Activated T-cell treated with anti-CD3 and anti-CD28 coated beads for 4 hours (primary cell): ENCODE results near the gene MPV17L2.
A peak's percentile ranks its signal among the peaks of the same experiment; 100 is the strongest.

ENCODE experiments used
- DNase-seq: peaks from one replicate; pipeline ENCODE4 v3.0.0-alpha.2; 2020

MPV17L2 gene

GRCh38 chr19:18160971-18161635 is 31.9 kb upstream of the MPV17L2 start:
- peak; percentile 75 for DNase-seq

GRCh38 chr19:18161636-18162002 is 31.4 kb upstream of the MPV17L2 start:
- DNase-seq = no peak

- no peak for DNase-seq
Observed at GRCh38 chr19:18164072-18164471, 28.9 kb upstream of the MPV17L2 start.

DNA sequence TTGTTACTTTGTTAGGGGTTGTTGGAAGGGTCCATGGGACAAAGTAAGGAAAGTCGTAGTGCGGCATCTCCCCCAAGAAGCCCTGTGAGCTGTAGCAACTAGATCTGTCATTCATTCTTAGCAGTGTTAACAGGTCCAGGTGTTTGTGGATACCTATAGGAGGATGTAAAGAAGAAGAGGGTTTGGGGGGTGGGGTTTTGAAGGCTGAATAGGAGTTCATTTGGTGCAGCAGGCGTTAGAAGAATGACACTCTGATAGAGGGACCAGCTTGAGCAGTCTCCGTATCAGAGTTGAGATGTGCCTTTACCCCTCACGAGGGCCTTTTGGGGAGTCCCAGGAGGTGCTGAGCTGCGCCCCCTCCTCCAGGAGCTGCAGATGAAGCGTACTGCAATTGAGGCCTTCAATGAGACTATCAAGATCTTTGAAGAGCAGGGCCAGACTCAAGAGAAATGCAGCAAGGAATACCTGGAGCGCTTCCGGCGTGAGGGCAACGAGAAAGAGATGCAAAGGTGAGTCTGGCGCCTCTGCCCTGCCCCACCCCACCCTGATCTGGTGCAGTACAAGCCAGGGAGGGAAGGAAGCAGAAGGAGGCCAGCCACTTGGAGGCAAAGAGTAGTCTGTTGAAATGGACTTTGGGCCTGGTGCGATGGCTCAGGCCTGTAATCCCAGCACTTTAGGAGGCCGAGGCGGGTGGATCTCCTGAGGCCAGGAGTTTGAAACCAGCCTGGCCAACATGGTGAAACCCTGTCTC is 27.0 kb upstream of the MPV17L2 start:
- no peak for DNase-seq

- DNase-seq = no peak
Observed at GRCh38 chr19:18167011-18167410, 26.0 kb upstream of the MPV17L2 start.

DNA sequence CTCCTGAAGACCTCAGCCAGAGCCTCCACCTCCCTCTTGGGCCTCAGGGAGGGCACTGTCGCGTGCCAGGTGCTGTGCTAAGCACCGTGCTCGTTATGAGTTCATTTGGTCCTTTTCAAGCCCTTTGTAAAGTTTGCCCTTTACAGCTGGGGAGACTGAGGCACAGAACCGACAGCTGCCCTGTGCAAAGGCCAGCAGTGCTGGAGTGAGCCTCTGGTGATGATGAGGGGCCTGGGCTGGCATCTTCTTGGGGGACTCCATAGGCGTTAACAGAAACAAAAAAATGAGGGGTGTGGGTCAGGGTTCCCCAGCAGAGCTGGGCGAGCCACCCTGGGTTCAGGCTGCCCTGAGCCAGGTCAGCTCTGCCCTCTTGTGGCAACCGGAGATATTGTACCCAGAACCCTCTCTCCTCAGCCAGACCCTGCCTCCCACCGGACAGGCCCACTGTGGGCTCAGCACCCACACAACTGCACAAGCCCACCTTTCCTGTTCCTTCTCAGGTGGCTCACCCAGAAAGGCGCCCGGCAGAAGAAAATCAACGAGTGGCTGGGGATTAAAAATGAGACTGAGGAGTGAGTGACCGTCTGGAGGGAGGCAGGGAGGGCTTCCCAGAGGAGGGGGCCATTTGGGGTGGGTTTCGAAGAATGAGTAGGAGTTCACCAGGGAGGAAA is 24.9 kb upstream of the MPV17L2 start:
- peak; percentile 54 for DNase-seq

DNA sequence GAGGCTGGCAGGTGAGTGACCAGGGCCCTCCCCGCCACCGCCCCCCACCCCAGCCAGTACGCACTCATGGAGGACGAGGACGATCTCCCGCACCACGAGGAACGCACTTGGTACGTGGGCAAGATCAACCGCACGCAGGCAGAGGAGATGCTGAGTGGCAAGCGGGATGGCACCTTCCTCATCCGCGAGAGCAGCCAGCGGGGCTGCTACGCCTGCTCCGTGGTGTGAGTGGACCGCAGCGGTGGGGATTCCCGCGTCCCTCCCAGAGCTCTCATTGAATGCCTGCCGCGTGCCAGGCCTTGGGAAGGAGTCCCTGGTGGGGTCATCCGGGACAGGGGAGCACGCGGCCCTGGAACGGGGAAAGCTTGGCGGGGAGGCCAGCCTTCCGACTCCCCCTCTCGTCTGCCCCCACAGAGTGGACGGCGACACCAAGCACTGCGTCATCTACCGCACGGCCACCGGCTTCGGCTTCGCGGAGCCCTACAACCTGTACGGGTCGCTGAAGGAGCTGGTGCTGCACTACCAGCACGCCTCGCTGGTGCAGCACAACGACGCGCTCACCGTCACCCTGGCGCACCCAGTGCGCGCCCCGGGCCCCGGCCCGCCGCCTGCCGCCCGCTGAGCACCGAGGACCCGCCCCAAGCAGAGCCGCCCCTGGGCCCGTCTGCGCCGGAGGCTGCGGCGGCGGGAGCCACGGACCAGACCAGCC is 24.2 kb upstream of the MPV17L2 start:
- DNase-seq = no peak

- no peak for DNase-seq
Observed at GRCh38 chr19:18170714-18171255, 22.2 kb upstream of the MPV17L2 start.

- DNase-seq = no peak
Observed at GRCh38 chr19:18171605-18172327, 21.3 kb upstream of the MPV17L2 start.

GRCh38 chr19:18172331-18173053 is 20.5 kb upstream of the MPV17L2 start:
- DNase-seq = no peak

DNA sequence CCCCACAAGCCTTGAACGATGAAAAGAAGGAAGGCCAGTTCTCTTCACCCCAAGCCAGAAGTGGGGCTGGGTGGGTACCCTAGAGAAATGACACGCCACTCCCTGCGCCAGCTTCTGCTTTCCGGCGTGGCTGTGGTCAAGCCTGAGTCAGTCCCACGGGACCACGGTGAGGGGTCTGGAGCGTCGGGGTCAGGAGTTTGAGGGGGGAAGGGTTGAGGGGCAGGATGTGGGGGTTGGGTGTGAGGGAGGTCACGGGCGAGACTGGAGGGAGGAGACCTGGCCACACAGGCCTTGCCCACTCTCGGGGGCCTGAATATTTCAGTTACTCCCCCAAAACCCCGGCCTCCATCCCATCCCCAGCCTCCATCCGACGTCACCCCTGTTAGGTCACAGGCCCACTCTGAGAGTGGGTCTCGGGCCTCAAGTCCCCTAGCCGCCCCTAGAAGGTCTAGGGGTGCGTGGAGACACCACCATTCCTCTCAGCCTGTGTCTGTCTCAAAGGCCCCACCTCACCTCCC is 19.9 kb upstream of the MPV17L2 start:
- no peak for DNase-seq

- DNase-seq = peak; percentile 49
Observed at GRCh38 chr19:18173572-18174288, 19.3 kb upstream of the MPV17L2 start, which contains the start of gene IFI30. Gene IFI30, plus strand, starts transcription at chr19:18173813. Its CDS starts 29 bp downstream, at chr19:18173842.

DNA sequence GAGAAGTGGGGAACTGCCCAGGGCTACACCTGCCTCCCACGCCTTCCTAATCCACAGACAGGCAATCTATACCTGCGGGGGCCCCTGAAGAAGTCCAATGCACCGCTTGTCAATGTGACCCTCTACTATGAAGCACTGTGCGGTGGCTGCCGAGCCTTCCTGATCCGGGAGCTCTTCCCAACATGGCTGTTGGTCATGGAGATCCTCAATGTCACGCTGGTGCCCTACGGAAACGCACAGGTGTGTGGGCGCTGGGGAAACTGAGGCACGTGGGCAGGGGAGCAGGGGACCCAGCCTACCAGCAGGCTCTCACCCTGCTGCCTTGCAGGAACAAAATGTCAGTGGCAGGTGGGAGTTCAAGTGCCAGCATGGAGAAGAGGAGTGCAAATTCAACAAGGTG is 18.0 kb upstream of the MPV17L2 start:
- DNase-seq = no peak

GRCh38 chr19:18176367-18177310 is 16.4 kb upstream of the MPV17L2 start:
- DNase-seq = no peak

DNA sequence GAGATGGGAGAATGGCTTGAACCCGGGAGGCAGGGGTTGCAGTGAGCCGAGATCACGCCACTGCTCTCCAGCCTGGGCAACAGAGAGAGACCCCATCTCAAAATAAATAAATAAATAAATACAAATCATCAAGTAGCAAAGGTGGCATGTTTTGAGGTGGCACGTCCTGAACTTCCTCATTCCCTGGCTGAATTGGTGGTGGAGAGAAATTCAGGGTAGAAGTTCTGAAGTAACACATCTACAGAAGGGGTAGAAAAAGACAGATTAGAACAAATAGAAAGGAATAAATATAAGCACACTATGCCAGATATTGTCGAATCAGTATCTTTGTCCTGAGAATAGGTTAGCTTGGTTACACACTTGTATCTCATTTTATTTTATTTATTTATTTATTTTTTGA is 13.1 kb upstream of the MPV17L2 start:
- DNase-seq = no peak

- DNase-seq = no peak
Observed at GRCh38 chr19:18183529-18183928, 9.5 kb upstream of the MPV17L2 start.

DNA sequence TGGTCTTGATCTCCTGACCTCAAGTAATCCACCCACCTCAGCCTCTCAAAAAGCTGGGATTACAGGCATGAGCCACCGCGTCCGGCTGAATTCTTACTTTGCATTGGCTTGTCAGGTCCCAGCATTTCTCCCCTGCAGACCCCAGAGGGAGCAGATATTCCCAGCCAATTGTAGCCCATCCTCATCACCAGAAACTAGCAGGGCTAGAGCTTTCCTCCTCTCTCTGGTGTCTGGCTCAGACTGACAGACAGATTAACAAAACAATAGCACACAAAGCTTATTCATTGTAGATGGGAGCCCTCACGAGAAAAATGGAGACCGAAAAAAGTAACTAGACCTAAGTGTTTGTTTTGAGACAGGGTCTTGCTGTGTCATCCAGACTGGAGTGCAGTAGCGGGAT is 7.5 kb upstream of the MPV17L2 start:
- DNase-seq = no peak

GRCh38 chr19:18190278-18190677 is 2.7 kb upstream of the MPV17L2 start:
- no peak for DNase-seq

DNA sequence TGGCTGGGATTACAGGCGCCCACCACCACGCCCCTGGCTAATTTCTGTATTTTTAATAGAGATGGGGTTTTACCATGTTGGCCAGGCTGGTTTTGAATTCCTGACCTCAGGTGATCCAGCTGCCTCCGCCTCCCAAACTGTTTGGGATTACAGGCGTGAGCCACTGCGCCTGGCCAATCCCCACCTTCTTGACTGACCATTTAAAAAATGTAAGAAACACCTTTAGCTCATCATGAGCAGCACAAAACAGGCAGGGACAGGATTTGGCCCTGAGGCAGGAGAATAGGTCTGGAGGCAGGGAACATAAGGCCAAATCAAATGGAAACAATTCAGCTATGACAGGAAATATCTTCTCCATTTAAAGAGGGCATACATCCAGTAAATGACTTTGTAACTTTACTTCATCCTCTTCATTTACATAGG is 1.4 kb upstream of the MPV17L2 start:
- no peak for DNase-seq
